AG09309 (cell line): ENCODE data around the gene NDFIP1.

ENCODE experiments used
- DNase-seq: peaks from one replicate; pipeline ENCODE4 v3.0.0-alpha.2; 2010; ENCODE audit warnings: low read depth
- H3K4me3 ChIP-seq: 2 replicates; pipeline ENCODE4 v1.5.1; 2011; ENCODE audit warnings: mild to moderate bottlenecking, low read depth, low read length, moderate library complexity; ENCODE audit not compliant: control insufficient read depth
- TF ChIP-seq, protein P1 (sequence below): IDR thresholded peaks from 2 replicates; pipeline ENCODE4 v1.5.1; 2011; ENCODE audit warnings: mild to moderate bottlenecking, low read depth, low read length, inconsistent platforms; ENCODE audit not compliant: insufficient read depth, control insufficient read depth; ENCODE audit errors: missing control alignments

The NDFIP1 gene

DNA sequence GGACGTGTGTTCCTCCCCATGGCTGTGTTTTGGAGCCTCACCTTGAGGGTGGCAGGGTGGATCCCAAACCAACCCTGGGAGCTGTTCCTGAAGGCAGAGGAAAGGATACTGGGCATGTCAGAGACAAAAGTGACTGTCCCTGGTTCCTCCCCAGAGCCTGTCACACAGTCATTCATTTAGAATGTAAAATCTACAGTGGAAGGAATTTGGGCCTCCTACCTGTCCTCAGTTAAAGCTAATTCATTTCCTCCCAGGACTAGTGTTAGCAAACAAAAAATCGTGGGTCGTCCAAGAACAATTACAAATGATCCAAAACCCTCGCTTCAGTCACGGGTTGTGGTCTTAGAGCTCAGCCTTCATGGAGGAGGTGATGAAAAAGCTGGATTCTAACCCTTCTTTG, 83.2 kb downstream of the NDFIP1 start:
- H3K4me3 ChIP-seq, result no peak overlapping the region
- no peak for DNase-seq
- TF ChIP-seq, protein P1, sequence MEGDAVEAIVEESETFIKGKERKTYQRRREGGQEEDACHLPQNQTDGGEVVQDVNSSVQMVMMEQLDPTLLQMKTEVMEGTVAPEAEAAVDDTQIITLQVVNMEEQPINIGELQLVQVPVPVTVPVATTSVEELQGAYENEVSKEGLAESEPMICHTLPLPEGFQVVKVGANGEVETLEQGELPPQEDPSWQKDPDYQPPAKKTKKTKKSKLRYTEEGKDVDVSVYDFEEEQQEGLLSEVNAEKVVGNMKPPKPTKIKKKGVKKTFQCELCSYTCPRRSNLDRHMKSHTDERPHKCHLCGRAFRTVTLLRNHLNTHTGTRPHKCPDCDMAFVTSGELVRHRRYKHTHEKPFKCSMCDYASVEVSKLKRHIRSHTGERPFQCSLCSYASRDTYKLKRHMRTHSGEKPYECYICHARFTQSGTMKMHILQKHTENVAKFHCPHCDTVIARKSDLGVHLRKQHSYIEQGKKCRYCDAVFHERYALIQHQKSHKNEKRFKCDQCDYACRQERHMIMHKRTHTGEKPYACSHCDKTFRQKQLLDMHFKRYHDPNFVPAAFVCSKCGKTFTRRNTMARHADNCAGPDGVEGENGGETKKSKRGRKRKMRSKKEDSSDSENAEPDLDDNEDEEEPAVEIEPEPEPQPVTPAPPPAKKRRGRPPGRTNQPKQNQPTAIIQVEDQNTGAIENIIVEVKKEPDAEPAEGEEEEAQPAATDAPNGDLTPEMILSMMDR, result no peak

DNA sequence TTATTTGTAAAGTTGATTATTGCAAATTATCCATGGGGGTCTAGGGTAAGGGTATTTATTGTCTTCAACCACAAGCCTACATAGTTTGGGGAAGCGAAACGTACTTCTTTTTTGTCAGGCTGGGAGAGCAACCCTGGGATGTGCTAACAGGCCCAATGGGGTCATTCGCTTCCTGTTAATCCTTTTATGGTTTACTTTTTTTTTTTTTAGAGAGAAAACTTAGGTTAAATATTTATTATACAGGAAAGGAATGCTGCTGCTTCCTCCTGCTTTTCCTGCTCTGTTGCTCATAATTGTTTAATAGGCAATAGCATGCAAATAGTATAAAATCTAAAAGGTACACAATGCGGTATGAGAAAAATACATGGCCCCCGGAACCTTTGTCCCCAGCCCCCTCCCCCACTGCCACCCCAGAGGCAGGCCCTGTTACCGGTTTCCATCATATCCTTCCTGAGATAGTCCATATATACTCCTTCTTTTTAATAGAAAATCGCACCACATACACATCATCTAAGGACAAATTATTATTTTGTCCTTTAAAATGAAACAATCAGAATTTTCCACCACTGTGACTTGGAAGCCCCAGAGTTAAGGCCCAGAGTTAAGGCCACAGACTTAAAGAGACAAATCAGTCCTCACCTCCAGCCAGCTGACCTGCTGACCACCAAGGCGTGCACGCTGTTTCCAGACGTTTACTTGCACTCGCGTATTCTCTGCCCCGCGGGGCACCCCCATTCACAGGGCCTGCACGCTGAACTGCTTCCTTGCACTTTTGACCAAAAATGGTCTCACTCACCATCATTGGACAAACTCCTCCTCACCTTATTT, 83.9 kb downstream of the NDFIP1 start:
- H3K4me3 ChIP-seq, result no peak overlapping the region
- TF ChIP-seq, protein P1, result no peak

DNA sequence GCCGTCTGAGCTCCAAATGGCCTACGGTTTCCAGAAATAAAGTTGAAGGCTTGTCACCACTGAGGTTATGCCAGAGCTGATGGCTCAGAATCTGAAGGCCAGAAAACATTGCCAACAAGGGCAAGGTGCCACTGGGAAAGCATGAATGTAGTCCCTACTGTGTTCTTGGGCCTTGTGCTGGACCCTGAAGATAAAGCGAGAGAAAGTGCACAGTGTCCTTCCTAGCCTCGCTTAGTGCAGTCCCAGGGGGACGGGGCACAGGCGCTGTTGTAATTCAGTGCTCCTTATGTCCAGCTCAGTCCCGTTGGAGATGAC, 84.5 kb downstream of the NDFIP1 start:
- TF ChIP-seq, protein P1, result no peak
- DNase-seq, result no peak
- H3K4me3 ChIP-seq, result no peak overlapping the region

More for the DNA sequence above, 83.9 kb downstream of the NDFIP1 start:
- DNase-seq, result no peak

DNA sequence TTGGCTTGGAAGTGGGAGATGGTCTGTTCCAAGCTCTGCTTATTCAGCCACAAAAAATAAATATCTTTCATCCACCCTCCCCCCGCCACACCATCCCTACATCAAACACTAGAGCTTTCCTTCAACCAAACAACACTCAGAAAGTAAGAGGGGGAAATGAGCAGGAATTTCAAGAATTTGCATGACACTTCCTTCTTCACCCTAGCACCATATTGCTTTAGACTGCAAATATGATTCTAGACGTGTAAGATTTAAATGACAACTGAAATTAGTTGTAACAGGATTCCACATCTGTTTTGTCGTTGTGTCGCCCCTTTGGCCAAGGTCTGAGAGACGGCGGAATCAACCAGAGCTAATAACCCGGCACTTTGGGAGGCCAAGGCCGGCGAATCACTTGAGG, 88.5 kb downstream of the NDFIP1 start:
- TF ChIP-seq, protein P1, result no peak
- DNase-seq, result no peak
- no peak overlapping the region for H3K4me3 ChIP-seq

DNA sequence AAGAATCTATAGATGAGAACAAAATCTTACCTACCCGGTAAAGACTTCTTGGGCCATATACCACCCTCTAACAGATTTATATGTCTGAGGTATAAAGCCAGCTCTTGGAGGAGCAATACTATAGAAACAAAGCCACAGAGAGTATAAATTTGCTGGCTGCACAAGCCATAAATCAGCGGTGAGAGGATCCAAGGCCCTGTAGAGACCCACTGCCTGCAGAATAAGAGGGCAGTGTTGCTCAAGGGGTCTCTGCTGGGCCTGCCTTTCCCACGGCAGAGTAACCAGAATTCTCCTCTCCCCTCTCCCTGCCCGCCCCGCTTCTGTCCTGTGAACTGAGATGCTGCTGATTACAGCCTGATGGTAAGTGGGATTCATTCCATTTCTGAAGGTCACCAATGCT, 89.2 kb downstream of the NDFIP1 start:
- no peak for DNase-seq
- TF ChIP-seq, protein P1, result no peak
- no peak overlapping the region for H3K4me3 ChIP-seq

DNA sequence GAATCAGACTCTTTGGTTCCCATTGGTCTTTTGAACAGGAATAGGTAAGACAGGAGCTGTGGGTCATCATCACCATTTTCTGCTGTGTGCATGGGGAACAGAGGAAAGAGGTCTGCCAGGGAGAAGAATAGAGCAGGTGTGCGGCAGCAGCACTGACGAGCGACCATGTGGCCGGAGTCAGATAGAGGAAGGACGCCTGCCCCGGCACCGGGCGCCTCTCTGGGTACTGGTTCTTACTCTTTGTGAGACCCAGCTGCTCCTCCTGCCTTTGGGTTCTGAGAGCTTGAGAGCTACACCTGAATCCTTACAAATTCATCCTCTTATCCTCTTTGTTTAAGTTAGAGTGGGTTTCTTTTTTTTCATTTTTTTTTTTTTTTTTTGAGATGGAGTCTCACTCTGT, 90.8 kb downstream of the NDFIP1 start:
- DNase-seq, result no peak
- TF ChIP-seq, protein P1, result no peak
- no peak overlapping the region for H3K4me3 ChIP-seq
